ENCODE results near the gene TTF1.

TTF1 gene

GRCh38 chr9:132406554-132407122 lies at the start of gene TTF1:
TSS of gene TTF1 (minus strand) at chr9:132406840. CDS start at chr9:132402821, 4,019 bp downstream.
- peak; percentile 90 for DNase-seq (ENCODE audit: low read depth in 2 of 2)

DNA sequence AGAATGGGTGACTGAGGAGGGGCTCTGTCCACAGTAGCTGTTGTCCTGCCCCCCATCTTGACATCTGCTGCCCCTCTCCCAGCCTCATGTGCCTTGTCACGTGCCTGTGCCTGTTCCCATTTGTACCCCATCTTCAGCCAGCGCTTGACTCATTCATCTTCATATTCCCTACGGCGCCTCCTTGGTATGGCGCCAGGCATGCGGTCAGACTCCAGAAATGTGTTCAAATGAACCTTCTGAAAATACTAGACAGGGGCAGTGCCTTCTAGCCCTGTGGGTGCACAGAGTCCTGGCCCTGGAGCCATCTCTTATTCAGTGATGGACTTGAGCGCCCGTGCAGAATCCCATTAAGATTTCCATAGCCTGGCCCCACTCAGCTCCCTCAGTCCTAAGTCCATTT lies 49.6 kb upstream of the TTF1 start:
- DNase-seq (ENCODE audit: low read depth in 2 of 2): no peak

DNA sequence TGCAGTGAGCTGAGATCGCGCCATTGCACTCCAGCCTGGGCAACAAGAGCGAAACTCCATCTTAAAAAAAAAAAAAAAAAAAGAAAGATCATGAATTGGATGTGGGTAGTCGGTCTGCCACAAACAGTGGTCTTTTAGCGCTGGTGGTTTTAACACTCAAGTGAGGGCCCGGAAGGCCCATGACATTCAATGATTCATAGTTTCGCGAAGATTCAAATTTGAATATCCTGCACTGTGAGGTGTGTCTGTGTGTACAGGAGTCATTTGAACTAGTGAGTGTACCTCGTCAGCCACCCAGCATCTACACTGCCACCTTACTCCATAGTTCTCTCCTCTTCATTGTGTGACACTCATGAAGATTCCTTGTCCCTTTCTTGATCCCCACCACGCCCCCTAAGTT lies 44.6 kb upstream of the TTF1 start:
- DNase-seq (ENCODE audit: low read depth in 2 of 2): peak; percentile 9 to 13

DNA sequence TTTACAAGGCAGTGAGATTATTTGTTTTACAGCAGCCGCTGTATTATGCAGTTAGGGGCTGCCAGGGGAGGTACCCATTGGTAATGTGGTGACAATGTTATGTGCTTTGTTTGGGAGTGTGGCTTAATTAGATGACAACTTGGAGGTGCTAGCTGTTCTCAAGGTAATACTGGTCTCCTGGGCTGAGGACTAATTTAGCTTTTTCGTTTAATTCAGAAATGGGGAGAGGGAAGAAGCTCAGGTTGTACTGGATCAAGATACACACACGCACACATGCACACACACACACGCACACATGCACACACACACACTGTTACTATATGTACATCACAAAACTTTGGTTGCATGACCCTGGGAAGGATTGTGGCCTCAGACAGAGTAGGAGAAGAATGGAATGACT lies 41.3 kb upstream of the TTF1 start:
- no peak for DNase-seq (ENCODE audit: low read depth in 2 of 2)

DNA sequence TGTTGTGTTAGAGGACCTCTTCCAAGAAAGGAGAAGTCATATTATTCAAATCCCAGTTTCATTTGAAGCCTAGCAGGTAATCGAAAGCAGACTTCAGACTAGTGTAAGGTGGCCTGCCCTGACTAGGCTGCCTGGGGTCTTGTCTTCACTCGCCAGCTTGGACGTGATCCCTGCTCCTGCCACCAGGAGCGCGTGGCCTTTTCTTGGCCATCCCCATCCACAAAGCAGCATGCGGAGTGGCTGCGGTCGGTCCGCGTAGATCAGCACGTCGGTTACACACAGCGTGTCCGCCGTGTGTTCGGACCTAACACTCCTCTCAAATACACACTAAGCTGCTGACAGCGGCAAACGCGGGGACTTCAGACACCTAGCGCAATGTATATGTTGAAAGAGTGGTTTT lies 40.7 kb upstream of the TTF1 start:
- no peak for DNase-seq (ENCODE audit: low read depth in 2 of 2)

DNA sequence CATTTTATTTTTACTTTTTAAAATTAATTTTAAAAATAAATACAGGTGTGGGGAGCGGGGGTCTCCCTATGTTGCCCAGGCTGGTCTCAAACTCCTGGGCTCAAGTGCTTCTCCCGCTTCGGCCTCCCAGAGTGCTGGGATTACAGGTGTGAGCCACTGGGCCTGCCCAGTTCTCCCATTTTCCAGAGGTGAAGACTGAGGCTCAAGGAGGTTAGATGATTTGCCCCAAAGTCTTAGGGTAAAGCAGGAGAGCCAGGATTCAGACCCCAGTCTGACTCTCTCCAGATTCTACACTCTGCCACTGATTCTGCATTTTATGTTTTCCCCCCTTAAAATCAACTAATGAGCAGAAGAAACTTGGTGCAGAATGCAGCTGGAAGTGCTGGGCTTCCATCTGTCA lies 40.2 kb upstream of the TTF1 start:
- no peak for DNase-seq (ENCODE audit: low read depth in 2 of 2)

DNA sequence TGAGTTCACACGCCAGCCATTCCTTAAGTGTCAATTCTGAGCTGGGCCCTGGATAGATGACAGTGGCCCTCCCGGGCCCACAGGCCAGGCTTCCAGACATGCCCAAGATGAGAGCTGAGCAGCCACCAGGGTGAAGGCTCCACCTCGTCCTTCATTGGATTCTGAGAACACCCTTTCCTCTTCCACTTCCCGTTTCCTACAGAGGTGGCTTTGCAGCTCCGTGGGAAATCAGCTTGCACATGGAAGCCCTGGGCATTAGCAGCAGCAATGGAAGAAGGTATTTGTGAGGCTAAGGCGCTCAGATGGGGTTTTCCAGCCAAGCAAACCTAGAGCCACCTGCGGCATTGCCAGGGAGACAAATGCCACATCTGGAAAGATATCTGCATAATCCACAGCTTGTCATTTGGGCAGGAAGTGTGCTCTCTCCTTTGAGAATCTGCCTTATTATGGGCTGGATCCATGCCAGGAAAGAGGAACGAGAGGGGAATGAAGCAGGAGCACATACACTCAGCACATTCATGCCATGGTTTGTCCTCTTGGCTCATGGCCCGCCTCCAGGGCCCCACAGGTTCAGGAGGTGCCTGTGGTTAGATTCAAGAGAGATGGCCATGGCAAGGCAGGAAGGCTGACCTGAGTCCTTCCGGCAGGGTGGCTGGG lies 37.4 kb upstream of the TTF1 start:
- DNase-seq (ENCODE audit: low read depth in 2 of 2): no peak

DNA sequence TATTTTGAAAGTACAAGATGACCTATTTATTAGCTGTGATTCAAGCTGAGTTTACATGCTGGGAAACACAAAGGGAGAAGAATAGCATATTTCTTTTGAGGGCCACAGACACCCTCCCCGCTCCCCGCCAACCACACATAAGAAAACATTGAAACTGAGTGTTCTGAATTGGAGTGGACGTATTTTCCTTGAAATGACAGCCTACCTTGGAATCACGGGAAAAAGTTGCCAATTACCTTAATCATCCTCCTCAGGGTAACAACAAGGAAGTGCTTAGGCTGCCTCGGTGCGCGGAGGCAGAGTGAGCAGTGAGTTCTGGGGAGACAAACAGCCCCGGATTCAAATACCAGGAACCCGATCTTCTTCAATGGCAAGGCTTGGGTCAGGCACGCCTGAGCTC lies 34.8 kb upstream of the TTF1 start:
- no peak for DNase-seq (ENCODE audit: low read depth in 2 of 2)

DNA sequence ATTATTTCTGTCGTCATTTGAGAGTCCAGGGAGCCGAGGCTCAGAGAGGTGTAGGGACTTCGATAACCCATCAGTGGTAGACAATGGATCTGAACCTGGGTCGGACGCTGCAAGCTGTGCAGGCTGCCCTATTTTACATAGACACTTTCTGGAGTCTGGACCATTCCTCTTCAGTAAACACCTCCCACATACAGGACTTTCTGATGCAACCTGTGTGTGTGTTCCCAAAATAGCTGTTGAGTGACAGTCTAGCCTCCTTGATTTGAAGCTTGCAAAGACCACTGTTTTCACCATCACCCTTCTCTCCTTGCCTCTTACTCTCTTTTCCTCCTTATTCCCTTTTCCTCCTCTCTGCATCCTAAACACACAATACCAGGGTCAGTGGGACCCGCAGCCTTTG lies 34.1 kb upstream of the TTF1 start:
- no peak for DNase-seq (ENCODE audit: low read depth in 2 of 2)

GRCh38 chr9:132439153-132439552 lies 32.5 kb upstream of the TTF1 start:
- DNase-seq (ENCODE audit: low read depth in 2 of 2): no peak

DNA sequence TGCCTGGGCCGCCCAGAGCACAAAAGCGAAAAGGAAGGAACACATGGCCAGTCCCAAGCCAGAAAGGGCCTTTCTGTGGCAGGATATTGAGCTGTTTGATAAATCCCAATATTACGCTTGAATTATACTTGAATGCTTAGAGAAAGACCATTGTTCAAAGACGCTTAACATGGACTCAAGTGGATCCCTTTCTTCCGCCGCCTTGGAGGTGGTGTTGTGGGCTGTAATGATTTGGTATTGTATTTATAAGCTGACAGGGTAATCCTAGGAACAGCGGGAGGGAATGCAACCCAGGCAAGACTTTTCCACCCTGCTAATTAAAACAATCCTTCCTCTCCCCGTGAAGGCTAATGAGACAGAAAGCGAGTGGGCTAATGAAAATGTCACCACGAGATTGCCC lies 28.2 kb upstream of the TTF1 start:
- DNase-seq (ENCODE audit: low read depth in 2 of 2): no peak

GRCh38 chr9:132430998-132431397 lies 24.4 kb upstream of the TTF1 start:
- DNase-seq (ENCODE audit: low read depth in 2 of 2): no peak

GRCh38 chr9:132426639-132427414 lies 20.2 kb upstream of the TTF1 start:
- DNase-seq (ENCODE audit: low read depth in 2 of 2): no peak

DNA sequence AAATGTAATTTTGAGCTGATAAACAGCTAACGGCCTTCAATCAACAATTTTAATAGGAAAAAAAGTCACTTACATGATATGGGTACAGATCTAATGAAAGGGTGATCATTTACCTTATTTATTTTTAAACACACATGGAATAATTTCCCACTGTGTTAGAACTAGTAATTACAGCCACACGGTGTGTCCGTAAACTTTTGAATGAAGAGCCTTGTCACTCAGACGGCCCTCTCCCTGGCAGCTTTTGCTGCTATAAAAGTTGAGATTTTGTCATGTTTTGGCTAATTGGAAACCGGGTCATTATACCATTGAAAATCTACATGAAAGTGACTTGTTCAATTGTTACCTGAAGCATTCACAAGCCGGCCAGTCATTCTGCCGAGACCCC lies 19.0 kb upstream of the TTF1 start:
- no peak for DNase-seq (ENCODE audit: low read depth in 2 of 2)

- no peak for DNase-seq (ENCODE audit: low read depth in 2 of 2)
Measured at GRCh38 chr9:132424857-132425674, 18.4 kb upstream of the TTF1 start.

- DNase-seq (ENCODE audit: low read depth in 2 of 2): no peak
Measured at GRCh38 chr9:132423503-132423902, 16.9 kb upstream of the TTF1 start.

DNA sequence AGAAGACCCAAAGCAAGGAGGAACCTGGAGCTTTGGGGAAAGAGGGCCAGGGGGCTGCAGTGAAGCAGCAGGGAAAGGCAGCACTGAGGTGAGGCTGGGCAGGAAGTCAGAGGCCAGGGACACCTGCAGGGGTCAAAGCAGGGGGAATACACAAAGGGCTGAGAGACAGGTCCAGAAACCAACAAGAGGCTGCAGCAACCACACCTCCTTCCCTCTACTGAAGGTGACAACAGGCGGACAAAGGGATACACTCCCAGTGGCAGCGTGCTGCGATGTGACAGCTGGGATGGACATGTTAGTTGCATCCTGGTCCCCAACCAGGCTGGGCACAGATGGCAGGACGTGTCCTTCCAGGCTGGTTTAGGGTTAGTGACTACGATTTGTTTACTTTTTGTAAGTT lies 15.9 kb upstream of the TTF1 start:
- no peak for DNase-seq (ENCODE audit: low read depth in 2 of 2)

- DNase-seq (ENCODE audit: low read depth in 2 of 2): no peak
Measured at GRCh38 chr9:132418726-132419363, 12.2 kb upstream of the TTF1 start.

DNA sequence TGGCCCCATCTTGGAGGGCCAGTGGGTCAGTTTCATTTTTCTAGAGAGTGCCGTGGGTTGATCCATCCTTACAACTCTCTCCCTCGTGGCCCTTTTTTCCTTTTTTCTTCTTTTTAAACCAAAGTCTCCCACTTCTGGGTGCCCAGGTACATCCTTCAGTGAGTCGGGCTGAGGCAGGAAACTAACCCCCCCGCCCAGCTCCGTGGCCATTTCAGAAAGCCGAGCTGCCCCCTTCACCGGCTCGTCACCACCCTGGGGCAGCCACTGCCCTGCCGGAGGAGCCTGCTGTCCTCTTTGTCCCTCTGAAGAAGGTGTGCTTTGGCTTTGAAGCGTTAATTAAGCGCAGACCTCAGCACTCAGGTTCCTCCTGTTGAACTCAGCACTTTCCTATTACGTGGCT lies 8.5 kb upstream of the TTF1 start:
- DNase-seq (ENCODE audit: low read depth in 2 of 2): no peak

GRCh38 chr9:132414731-132415130 lies 8.1 kb upstream of the TTF1 start:
- DNase-seq (ENCODE audit: low read depth in 2 of 2): no peak

DNA sequence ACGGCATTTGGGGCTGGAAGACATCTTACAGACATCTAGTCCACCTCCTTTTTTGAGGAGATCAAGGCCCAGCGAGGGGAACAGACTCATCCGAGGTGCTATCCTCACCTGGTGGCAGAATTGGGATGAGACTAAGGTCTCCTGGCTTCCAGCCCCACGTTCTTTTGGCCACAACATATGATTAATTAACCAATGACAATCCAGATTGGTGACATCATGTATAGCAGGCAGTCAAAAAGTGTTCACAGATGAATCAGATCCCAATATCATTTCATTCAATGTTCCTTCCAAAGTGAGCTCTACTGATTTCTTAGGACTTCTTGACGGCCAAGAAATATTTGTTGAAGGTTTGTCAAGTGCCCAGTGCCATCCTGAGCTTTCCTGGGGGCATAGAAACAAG lies 7.3 kb upstream of the TTF1 start:
- DNase-seq (ENCODE audit: low read depth in 2 of 2): no peak

GRCh38 chr9:132412089-132412488 lies 5.4 kb upstream of the TTF1 start:
- DNase-seq (ENCODE audit: low read depth in 2 of 2): no peak
